GM12872 (cell line): ENCODE results near the gene TUT1.

Experiments used
- TF ChIP-seq, protein P1 (sequence below): IDR thresholded peaks from 3 replicates; pipeline ENCODE4 v1.5.1; 2011; ENCODE audit warnings: low read depth, mild to moderate bottlenecking, low read length, moderate library complexity; ENCODE audit not compliant: insufficient read depth

Gene TUT1

DNA sequence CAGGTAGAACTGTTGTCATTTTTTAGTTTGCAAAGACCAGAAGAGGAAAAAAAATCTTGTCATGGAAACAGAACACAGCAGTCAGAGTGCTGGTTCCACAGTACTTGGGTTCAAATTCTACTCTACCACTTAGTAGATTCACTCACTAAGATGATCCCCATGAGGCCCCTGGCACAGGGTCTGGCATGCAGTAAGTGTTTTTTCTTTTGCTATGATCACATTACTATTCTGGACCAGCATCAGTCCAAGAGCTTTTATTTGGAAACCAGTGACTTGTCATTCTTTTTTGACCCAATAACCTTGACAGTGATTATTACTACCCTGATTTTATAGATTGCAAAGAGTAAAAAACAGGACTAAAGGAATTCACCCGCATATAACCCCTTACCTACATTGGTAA, 21.7 kb downstream of the TUT1 start:
- TF ChIP-seq, protein P1, sequence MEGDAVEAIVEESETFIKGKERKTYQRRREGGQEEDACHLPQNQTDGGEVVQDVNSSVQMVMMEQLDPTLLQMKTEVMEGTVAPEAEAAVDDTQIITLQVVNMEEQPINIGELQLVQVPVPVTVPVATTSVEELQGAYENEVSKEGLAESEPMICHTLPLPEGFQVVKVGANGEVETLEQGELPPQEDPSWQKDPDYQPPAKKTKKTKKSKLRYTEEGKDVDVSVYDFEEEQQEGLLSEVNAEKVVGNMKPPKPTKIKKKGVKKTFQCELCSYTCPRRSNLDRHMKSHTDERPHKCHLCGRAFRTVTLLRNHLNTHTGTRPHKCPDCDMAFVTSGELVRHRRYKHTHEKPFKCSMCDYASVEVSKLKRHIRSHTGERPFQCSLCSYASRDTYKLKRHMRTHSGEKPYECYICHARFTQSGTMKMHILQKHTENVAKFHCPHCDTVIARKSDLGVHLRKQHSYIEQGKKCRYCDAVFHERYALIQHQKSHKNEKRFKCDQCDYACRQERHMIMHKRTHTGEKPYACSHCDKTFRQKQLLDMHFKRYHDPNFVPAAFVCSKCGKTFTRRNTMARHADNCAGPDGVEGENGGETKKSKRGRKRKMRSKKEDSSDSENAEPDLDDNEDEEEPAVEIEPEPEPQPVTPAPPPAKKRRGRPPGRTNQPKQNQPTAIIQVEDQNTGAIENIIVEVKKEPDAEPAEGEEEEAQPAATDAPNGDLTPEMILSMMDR, result no peak

DNA sequence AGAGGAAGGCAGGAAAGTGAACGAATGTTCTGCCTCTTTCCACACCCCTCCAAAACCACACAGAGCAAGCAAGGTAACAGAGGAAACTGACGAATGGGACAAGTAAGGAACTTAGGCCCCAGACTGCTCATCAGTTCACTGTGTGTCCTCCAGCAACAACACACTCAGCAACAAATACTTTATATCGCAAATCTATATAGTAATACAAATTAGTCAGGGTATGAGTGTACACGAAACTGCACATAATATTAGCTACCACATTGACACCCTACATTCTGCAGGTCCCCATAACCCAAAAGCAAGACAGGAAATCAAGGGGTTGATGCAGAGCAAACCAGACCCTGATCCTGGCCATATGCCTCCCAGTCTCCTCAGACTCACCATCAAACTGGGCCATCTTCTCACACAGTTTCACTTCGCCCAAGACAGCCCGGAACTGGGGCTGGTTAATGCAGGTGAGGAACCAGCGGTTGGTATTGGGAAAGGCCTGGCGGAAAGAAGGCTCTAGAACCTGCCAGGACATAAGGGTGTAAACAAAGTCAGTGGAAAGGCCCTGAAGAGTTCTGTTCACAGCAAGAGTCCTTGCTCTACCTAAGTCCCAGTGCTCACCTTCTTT, 24.2 kb downstream of the TUT1 start:
- TF ChIP-seq, protein P1, result no peak

DNA sequence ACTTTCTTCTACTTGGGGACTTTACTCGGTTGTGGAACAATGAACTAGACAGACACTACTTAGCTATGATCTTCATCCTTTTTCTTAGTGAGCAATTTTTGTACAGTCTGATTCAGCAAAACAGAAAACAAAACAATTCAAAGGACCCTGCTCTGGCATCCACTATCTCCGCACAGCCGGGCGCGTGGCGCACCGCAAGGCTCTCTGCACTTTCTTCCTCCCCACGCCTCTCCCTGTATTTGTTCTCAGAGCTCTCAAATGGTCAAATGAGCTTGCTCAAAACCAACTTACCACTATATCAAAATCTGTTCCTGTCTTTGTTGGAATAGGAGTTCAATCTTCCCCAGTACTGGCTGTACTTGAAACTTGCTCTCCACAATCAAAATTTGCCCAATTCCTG, 25.1 kb downstream of the TUT1 start:
- TF ChIP-seq, protein P1, result no peak

DNA sequence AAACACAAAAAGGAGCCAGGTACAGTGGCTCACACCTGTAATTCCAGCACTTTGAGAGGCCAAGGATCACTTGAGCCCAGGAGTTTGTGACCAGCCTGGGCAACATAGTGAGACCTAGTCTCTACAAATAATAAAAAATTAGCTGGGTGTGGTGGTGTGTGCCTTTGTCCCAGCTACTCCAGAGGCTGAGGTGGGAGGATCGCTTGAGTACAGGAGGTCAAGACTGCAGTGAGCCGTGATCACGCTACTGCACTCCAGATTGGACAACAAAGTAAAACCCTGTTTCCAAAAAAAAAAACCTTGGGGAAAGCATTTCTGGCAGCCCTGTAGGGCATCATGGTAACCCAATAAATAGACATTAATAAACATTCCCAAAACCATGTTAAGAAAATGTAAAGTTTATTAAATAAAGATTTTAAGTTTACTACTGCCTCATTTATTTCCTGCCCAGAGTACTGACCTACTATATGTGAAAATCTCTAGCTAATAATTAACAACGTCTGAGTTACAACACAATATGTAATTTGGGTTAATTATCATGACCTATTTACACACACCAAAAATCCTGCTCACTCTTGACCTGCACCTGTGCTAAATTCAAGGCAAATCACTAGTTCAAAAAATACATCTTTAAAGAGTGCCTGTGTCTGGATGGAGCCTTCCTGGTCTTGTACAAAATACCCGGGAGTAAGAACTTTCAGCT, 26.1 kb downstream of the TUT1 start:
- TF ChIP-seq, protein P1, result no peak

GRCh38 chr11:62560566-62561103, 30.7 kb downstream of the TUT1 start:
- TF ChIP-seq, protein P1, result peak; percentile 77

DNA sequence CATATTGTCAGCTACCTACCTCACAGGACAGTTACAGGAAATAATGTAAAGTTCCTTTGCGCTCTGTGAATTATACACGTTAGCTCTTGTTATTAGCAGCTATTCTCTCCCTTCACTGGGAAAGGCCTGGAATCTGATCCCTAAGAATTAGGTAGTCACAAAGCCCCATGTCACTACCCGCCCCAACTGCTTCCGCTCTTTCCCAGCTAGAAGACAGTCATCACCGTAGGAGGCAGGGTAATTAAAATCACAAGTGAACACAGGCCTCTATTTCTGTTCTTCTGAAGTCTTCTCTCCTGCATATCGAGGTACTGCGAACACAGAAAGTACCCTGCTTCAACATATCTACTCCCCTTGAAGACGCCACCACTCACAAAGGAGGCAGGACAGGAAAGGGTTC, 32.1 kb downstream of the TUT1 start:
- TF ChIP-seq, protein P1, result no peak

DNA sequence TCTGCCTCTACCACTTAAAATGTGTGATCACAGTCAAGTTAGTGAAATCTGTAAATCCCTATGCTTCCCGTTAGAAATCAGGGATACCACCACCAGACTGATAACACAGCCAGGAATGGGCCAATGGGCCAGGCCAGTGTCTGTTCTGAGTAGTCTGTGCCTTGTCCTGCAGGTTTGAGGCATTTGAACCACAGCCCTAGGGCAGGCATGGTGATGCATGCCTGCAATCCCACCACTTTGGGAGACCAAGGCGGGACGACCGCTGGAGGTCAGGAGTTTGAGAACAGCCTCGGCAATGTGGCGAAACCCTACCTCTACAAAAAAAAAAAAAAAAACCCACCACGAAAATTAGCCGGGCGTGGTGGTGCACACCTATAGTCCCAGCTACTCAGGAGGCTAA, 32.7 kb downstream of the TUT1 start:
- TF ChIP-seq, protein P1, result no peak
